ENCODE measurements around the gene SPATA6. TPM values are rescaled to one million over a fixed set of nuclear protein-coding genes. Genes with fewer than 3 reads are reported as not detected.

SPATA6 gene
- total and polyA plus RNA-seq, 2 of the 13 experiments (the other 11 are each of a cell fraction or from before 2014, with no cell fraction given), result 0.81 to 3.3 TPM

DNA sequence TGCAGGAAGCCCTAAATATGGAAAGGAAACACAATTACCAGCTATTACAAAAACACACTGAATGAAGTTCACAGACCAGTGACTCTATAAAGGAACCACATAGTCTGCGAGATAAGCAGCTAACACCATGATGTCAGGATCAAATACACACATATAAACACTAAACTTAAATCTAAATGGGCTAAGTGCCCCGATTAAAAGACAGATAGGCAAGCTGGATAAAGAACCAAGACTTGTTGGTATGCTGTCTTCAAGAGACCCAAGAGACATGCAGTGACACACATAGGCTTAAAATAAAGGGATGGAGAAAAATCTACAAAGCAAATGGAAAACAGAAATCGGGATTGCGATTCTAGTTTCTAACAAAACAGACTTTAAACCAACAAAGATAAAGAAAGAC, 127.6 kb downstream of the SPATA6 start:
- H2AFZ ChIP-seq (ENCODE audit: low read length), result no peak overlapping the region
- H3K4me3 ChIP-seq (replicated peaks in 1 of 3; ENCODE audit: insufficient read depth in 1 of 3, low read depth in 2 of 3, low read length in 3 of 3), result no peak overlapping the region
- 34% methylated on average over 4 of the region's 4 CpGs for WGBS (ENCODE audit: low lambda C conversion rate)
- POLR2A ChIA-PET, result no interaction called here
- no TSS peak for BruUV-seq (replicated peaks)
- FAIRE-seq, result no peak
- intact Hi-C loops (cut with micrococcal nuclease; ENCODE audit: unreplicated experiment) (no loop called here), in situ Hi-C loops (cut with HindIII; ENCODE audit: extremely low pct_ligation_motif_present, low pct_unique_long_range_greater_than_20kb) (no loop called here)
- H3K9me3 ChIP-seq (ENCODE audit: low read length), result peaks cover 13% of the 10 kb centered on the region; the same call in 1 of the 2 replicates
- DNase-seq (ENCODE audit: low spot score), result no peak
- no peak overlapping the region for H3K9ac ChIP-seq (ENCODE audit: insufficient read depth, low read depth, low read length)
- H3K79me2 ChIP-seq (ENCODE audit: insufficient read depth, low read length), result no peaks in the 10 kb centered on the region
- no peaks in the 10 kb centered on the region for H3K4me1 ChIP-seq (ENCODE audit: insufficient read depth, low read length)
- no peak for ATAC-seq
- CTCF ChIA-PET (ENCODE audit: low intra/inter-chr PET ratio, low total read pairs), result no interaction called here
- H3K27ac ChIP-seq (ENCODE audit: extremely low read length, insufficient read depth, low read length), result no peak overlapping the region
- no peak for TF ChIP-seq ZXDC (CRISPR knock-in tag; IDR thresholded peaks at IDR 0.05)
- no peak for TF ChIP-seq ETV6 (CRISPR knock-in tag; conservative IDR thresholded peaks at IDR 0.05)
- TF ChIP-seq, protein P1, sequence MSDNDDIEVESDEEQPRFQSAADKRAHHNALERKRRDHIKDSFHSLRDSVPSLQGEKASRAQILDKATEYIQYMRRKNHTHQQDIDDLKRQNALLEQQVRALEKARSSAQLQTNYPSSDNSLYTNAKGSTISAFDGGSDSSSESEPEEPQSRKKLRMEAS (IDR thresholded peaks at IDR 0.05), result no peak
- TF ChIP-seq JUND (CRISPR knock-in tag; IDR thresholded peaks at IDR 0.05), result no peak
- no peak for TF ChIP-seq ZNF704 (CRISPR knock-in tag; IDR thresholded peaks at IDR 0.05; ENCODE audit: borderline replicate concordance)
- TF ChIP-seq, protein P2, sequence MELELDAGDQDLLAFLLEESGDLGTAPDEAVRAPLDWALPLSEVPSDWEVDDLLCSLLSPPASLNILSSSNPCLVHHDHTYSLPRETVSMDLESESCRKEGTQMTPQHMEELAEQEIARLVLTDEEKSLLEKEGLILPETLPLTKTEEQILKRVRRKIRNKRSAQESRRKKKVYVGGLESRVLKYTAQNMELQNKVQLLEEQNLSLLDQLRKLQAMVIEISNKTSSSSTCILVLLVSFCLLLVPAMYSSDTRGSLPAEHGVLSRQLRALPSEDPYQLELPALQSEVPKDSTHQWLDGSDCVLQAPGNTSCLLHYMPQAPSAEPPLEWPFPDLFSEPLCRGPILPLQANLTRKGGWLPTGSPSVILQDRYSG (CRISPR knock-in tag; IDR thresholded peaks at IDR 0.05), result no peak
- no peaks in the 10 kb centered on the region for H3K27me3 ChIP-seq (ENCODE audit: control insufficient read depth in 1 of 2, insufficient read depth in 2 of 2, low read length in 2 of 2)
- no peak overlapping the region for H3K4me2 ChIP-seq (ENCODE audit: low read depth, low read length)
- no peaks in the 10 kb centered on the region for H4K20me1 ChIP-seq (ENCODE audit: insufficient read depth, low read length)
- no peaks in the 10 kb centered on the region for H3K36me3 ChIP-seq (replicated peaks in 1 of 2; ENCODE audit: control insufficient read depth in 1 of 2, insufficient read depth in 2 of 2, low read length in 2 of 2)

Data from HepG2 (cell line).